Osteocyte (in vitro differentiated cells): Measurements from ENCODE around the gene EARS2. TPM values are rescaled to one million over a fixed set of nuclear protein-coding genes. Genes with fewer than 3 reads are reported as not detected.

Experiments used
- DNase-seq: peaks from one replicate; pipeline ENCODE4 v3.0.0; 2021; ENCODE audit warnings: mixed read lengths; ENCODE audit not compliant: unreplicated experiment; ENCODE audit errors: extremely low spot score
- H3K27ac Mint-ChIP-seq: one replicate; pipeline ENCODE4 v1.8.0; 2021; ENCODE audit warnings: mild to moderate bottlenecking, mixed read lengths; ENCODE audit not compliant: unreplicated experiment
- H3K27me3 Mint-ChIP-seq: one replicate; pipeline ENCODE4 v1.8.0; 2021; ENCODE audit warnings: mixed read lengths; ENCODE audit not compliant: unreplicated experiment
- H3K36me3 Mint-ChIP-seq: one replicate; pipeline ENCODE4 v1.8.0; 2021; ENCODE audit warnings: mixed read lengths; ENCODE audit not compliant: unreplicated experiment
- H3K4me1 Mint-ChIP-seq: one replicate; pipeline ENCODE4 v1.8.0; 2021; ENCODE audit warnings: mixed read lengths; ENCODE audit not compliant: unreplicated experiment
- H3K4me3 Mint-ChIP-seq: one replicate; pipeline ENCODE4 v1.8.0; 2021; ENCODE audit warnings: mild to moderate bottlenecking, moderate library complexity, mixed read lengths; ENCODE audit not compliant: unreplicated experiment
- H3K9me3 Mint-ChIP-seq: one replicate; pipeline ENCODE4 v1.8.0; 2021; ENCODE audit warnings: mixed read lengths; ENCODE audit not compliant: unreplicated experiment
- CTCF ChIP-seq: fragments of 200-600 bp; sonication (generic); IDR thresholded peaks from 2 replicates; pipeline ENCODE4 v1.5.0; 2021; ENCODE audit warnings: antibody characterized with exemption, mild to moderate bottlenecking, moderate library complexity
- long read RNA-seq: library from polyadenylated mRNA; unstranded; transcript quantifications from one replicate; pipeline ENCODE4 v2.0.0, GENCODE V29; 2021
- total RNA-seq: library from RNA; stranded (reverse); gene quantifications from 2 replicates; pipeline ENCODE4 v1.2.1, GENCODE V29; 2021

EARS2 gene
- total RNA-seq: 18.7 and 21.1 TPM in 2 replicates
- long read RNA-seq, transcript EARS2-201 (9 exons, 3,961 nt): major isoform, 76 of 109 reads
- long read RNA-seq, transcript EARS2-212 (1 exons, 599 nt): minor isoform, 5 of 109 reads
- long read RNA-seq, partial matches to known transcripts: 11 of 109 reads
- long read RNA-seq, other reads (novel, unspliced or antisense): 13 of 109 reads

- Mint-ChIP-seq H3K27ac (peak within 1 kb of the TSS; percentile 89), H3K4me1 (peaks cover 29% of the 10 kb centered on the region), H3K9me3 (no peaks in the 10 kb centered on the region), H3K36me3 (peaks cover 19% of the 10 kb centered on the region), H3K4me3 (peak within 1 kb of the TSS; percentile 92), H3K27me3 (no peaks in the 10 kb centered on the region)
- DNase-seq: peak; percentile 99
- TF ChIP-seq CTCF: peak; percentile 82
Measured at GRCh38 chr16:23556881-23557778, at the start of gene EARS2, which contains the start of gene UBFD1. EARS2 (minus strand) TSS chr16:23557350; CDS start chr16:23557343, 7 bp downstream. UBFD1 (plus strand) TSS chr16:23557727; CDS start chr16:23557743, 16 bp downstream.

- Mint-ChIP-seq H3K27me3 (no peaks in the 10 kb centered on the region), H3K27ac (no peak overlapping the region), H3K4me3 (peak overlapping the region; percentile 40), H3K4me1 (peaks cover 14% of the 10 kb centered on the region), H3K9me3 (no peaks in the 10 kb centered on the region), H3K36me3 (peaks cover 10% of the 10 kb centered on the region)
- DNase-seq: no peak
- TF ChIP-seq CTCF: no peak
Measured at GRCh38 chr16:23597003-23597756, 40.0 kb upstream of the EARS2 start.

GRCh38 chr16:23595951-23596720, 39.0 kb upstream of the EARS2 start, which contains the start of gene NDUFAB1:
NDUFAB1 (minus strand) TSS chr16:23596316; CDS start chr16:23596290, 26 bp downstream.
- Mint-ChIP-seq H3K4me3 (peak within 1 kb of the TSS; percentile 82), H3K36me3 (peaks cover 13% of the 10 kb centered on the region), H3K9me3 (no peaks in the 10 kb centered on the region), H3K27me3 (no peaks in the 10 kb centered on the region), H3K27ac (peak within 1 kb of the TSS; percentile 71), H3K4me1 (peaks cover 14% of the 10 kb centered on the region)
- peak; percentile 97 for DNase-seq
- peak; percentile 100 for TF ChIP-seq CTCF

- H3K27me3 Mint-ChIP-seq: no peaks in the 10 kb centered on the region
- H3K4me3 Mint-ChIP-seq: peak overlapping the region; percentile 82
- H3K27ac Mint-ChIP-seq: peak overlapping the region; percentile 41
- TF ChIP-seq CTCF: no peak
- no peak for DNase-seq
- peaks cover 11% of the 10 kb centered on the region for H3K36me3 Mint-ChIP-seq
- no peaks in the 10 kb centered on the region for H3K9me3 Mint-ChIP-seq
- H3K4me1 Mint-ChIP-seq: peaks cover 14% of the 10 kb centered on the region
Measured at GRCh38 chr16:23595246-23595950, 38.2 kb upstream of the EARS2 start.
